ENCODE results near the gene HFM1. TPM values are rescaled to one million over a fixed set of nuclear protein-coding genes. Genes with fewer than 3 reads are reported as not detected.

Gene HFM1
- total and polyA plus RNA-seq, 9 of the 15 experiments (the other 6 are each of a cell fraction or from before 2014, with no cell fraction given), result 1.5 to 6.4 (median 3.7) TPM

GRCh38 chr1:91454136-91454535, 49.5 kb upstream of the HFM1 start:
- Histone ChIP-seq H3K79me2 (ENCODE audit: control insufficient read depth, insufficient read depth, low read length) (no peaks in the 10 kb centered on the region), H3K4me3 (no peak overlapping the region), H4K20me1 (replicated peaks; ENCODE audit: control insufficient read depth, insufficient read depth, low read length) (no peaks in the 10 kb centered on the region), H3K27ac (ENCODE audit: extremely low read depth, low read depth, low read length) (no peak overlapping the region), H3K4me1 (replicated peaks in 1 of 2; ENCODE audit: control insufficient read depth in 2 of 2, insufficient read depth in 2 of 2, low read length in 2 of 2) (no peaks in the 10 kb centered on the region), H3K9me3 (replicated peaks; ENCODE audit: control insufficient read depth, insufficient read depth, low read depth, low read length) (no peaks in the 10 kb centered on the region), H3K4me2 (ENCODE audit: insufficient read depth, low read length) (no peak overlapping the region), H2AFZ (ENCODE audit: low read depth, low read length) (no peak overlapping the region), H3K27me3 (ENCODE audit: control insufficient read depth in 2 of 2, insufficient read depth in 2 of 2, low read length in 2 of 2) (no peaks in the 10 kb centered on the region; a peak in 2 of 5 replicates), H3K9ac (ENCODE audit: insufficient read depth in 1 of 2, low read depth in 2 of 2, low read length in 2 of 2) (no peak overlapping the region), H3K9me1 (ENCODE audit: control insufficient read depth, insufficient read depth, low read length) (no peaks in the 10 kb centered on the region), H3K36me3 (ENCODE audit: control insufficient read depth, insufficient read depth, low read length) (no peaks in the 10 kb centered on the region)
- DNase-seq (ENCODE audit: extremely low read depth in 1 of 4, low spot score in 3 of 4) (no peak), FAIRE-seq (no peak), ATAC-seq (no peak)
- 0% methylated on average over 2 of the region's 2 CpGs for WGBS (ENCODE audit: insufficient coverage, low coverage, missing lambda C conversion rate)
- ChIA-PET CTCF (ENCODE audit: low intra/inter-chr PET ratio) (no interaction called here), POLR2A (no interaction called here)
- intact Hi-C loops (cut with micrococcal nuclease), result no loop called here
- no TSS peak for BruUV-seq (replicated peaks)
- in situ Hi-C loops (cut with MboI), result no loop called here
- TF ChIP-seq PHF21A (IDR thresholded peaks at IDR 0.05; ENCODE audit: borderline replicate concordance, low read depth) (no peak), POU5F1 (IDR thresholded peaks at IDR 0.05; ENCODE audit: borderline replicate concordance, low read depth, low read length, partially characterized antibody) (no peak), MEF2D (tag; conservative IDR thresholded peaks at IDR 0.05; ENCODE audit: low read depth) (no peak), BRF1 (IDR thresholded peaks at IDR 0.05; ENCODE audit: borderline replicate concordance, extremely low read depth, insufficient read length) (no peak)
- TF ChIP-seq, protein P1, sequence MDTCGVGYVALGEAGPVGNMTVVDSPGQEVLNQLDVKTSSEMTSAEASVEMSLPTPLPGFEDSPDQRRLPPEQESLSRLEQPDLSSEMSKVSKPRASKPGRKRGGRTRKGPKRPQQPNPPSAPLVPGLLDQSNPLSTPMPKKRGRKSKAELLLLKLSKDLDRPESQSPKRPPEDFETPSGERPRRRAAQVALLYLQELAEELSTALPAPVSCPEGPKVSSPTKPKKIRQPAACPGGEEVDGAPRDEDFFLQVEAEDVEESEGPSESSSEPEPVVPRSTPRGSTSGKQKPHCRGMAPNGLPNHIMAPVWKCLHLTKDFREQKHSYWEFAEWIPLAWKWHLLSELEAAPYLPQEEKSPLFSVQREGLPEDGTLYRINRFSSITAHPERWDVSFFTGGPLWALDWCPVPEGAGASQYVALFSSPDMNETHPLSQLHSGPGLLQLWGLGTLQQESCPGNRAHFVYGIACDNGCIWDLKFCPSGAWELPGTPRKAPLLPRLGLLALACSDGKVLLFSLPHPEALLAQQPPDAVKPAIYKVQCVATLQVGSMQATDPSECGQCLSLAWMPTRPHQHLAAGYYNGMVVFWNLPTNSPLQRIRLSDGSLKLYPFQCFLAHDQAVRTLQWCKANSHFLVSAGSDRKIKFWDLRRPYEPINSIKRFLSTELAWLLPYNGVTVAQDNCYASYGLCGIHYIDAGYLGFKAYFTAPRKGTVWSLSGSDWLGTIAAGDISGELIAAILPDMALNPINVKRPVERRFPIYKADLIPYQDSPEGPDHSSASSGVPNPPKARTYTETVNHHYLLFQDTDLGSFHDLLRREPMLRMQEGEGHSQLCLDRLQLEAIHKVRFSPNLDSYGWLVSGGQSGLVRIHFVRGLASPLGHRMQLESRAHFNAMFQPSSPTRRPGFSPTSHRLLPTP (IDR thresholded peaks at IDR 0.05; ENCODE audit: borderline replicate concordance, extremely low read depth, insufficient read length), result no peak

All from K562 (cell line).